Fibroblast of skin of left quadriceps (primary cell): ENCODE measurements around the gene TBL1X.
"Not testable (repeated sequence)": the region's sequence is repeated elsewhere in the genome, so short reads cannot be mapped to it uniquely, and the experiment has no call there.

ENCODE experiments used
- DNase-seq, 2 experiments: peaks; one replicate each; pipeline ENCODE4 v3.0.0-alpha.2; 2013; ENCODE audit warnings: low read depth in 2 of 2

The TBL1X gene

DNA sequence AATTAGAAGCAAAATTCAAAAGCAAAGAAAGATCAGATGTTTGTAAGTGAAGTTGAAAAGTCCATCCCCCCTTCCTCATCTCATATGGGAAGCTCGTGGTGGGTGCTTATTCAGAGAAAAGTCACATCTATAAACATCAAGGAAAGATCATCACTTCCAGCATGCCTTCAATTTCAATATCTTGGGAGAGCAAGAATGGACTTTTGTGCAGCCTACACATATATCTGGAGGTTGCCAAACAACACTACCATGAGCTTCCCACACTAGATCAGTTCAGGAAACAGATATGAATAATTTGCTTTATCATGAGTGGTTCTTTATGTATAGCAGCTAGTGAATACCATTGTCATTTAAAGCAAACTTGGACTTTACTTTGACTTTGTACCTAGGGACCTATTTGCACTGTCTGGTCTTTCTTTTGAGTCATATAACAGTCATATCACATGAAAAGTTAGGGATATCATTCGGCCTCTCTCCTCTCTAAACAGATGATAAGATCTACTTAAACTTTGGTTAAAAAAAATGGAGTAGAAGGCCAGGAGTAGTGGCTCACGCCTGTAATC lies 5.6 kb upstream of the TBL1X start:
- no peak for DNase-seq

DNA sequence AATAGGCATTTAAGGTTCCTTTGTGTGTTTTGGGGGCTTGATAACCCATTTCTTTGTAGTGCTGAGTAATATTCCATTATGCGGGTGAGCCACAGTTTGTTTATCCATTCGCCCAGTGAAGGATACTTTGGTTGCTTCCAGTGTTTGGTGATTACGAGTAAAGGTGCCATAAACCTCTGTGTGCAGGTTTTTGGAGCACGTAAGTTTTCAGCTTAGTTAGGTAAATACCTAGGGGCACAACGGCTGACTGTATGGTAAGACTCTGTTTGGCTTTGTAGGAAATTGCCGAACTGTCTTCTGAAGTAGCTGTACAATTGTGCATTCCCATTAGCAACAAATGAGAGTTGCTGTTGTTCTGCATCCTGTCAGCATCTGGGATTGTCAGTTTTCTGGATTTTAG lies 3.8 kb upstream of the TBL1X start:
- DNase-seq, result no peak

DNA sequence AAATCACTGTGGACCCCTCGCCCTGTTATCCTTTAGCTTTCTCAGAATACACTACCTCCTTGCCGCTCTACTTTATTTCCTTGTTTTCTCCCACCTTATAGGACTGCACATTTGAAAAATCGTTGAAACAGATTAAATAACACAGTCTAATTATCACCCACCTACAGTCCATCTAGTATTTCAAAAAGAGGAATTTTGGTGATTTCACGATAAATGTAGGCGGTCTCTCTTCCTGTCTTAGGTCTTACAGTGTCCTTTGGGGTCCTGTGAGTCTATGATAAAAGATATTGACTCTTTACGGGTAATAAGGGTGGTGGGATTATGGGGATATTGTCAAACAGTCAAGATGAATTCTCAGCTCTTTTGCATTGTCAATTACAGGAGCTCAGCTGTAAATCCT lies 2.4 kb upstream of the TBL1X start:
- no peak for DNase-seq

DNA sequence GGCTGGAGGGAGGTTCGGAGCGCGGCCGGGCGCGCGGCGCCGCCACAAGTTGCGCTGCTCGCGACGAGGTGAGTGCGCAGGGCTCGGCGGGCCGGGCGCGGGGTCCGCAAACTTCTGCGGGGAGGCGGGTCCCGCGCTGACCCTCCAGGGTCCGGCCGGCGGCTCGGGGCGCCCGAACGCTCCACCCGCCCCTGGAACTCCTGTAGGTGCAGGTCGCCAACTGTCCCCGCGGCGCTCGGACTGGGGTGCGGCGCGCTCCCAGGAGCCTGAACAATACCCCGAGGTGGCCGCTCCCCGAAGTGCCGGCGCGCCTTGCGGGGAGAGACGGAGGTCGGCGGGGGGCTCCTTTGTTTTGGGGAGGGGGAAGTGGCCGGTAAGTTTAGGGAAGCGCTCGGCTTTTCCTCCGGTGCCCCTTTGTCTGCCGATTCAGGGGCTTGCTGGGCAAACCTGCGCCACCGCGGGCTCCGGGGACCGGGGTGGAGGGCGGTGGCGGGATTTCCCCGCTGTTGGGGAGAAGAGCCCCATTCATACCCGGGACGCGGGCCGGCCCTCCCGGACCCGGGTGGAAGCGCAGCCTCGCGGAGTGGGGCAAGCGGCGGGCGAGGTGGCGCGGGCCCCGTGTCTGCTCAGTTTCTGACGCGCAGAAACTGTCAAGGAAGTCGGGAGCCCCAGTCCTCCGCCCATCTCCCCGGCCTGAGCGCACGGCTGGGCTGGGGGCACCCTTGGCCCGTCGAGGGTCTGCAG lies 694 bp downstream of the TBL1X start:
- DNase-seq, result no peak

DNA sequence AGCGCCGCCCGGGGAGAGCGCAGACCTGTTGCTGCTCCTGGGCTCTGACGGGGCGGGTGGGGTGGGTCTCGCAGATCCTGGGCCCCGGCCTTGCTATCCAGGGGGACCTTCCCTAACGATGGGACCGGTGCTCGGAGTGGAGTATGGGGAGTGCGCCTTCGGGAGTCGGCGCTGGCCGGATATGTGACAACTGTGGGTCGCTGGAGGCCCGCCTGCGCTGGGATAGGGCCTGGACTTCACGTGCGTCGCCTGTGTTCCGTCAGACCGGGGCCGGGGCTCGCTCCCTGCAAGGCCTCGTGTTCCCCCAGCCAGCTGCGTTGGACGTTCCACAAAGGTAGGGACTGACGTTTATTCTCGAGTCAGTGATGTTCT lies 1.3 kb downstream of the TBL1X start:
- DNase-seq, result no peak

DNA sequence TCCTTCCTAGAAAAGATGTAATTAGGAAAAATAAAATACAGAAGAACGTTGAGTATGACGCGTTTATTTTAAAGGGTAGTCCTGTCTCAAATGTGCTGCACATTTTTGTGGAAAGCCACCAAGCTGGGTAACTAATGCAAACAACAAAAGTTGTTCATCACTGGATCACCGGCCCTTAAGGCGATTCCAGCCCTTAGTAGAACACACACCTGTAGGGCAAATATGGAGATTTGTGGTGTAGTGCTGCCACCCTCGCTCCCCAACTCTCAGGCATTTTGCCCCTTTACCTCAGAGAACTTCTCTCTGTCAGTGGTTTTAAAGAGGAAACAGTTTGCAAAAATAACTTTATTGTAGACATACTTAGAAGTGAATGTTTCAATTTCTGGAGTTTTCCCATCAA lies 1.9 kb downstream of the TBL1X start:
- DNase-seq, result no peak

DNA sequence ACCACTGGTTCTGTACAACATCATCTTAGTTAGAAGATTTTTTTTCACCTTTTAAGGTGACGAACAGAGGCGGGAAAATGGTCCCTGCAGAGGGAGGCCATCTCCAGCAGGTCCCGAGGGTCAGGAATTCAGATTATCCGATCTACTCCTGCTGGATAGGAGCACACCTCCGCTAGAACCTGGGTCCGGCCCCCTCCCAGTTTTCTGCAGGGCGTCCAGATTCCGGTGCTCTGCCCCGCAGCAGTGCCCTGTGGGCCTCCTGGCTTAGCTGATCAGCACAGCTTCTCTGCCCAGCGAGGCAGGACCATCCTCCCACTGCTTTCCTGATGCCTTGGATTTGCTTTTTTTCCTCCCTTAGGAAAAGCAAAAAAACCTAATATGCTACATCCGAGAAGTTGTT lies 2.3 kb downstream of the TBL1X start:
- no peak for DNase-seq

DNA sequence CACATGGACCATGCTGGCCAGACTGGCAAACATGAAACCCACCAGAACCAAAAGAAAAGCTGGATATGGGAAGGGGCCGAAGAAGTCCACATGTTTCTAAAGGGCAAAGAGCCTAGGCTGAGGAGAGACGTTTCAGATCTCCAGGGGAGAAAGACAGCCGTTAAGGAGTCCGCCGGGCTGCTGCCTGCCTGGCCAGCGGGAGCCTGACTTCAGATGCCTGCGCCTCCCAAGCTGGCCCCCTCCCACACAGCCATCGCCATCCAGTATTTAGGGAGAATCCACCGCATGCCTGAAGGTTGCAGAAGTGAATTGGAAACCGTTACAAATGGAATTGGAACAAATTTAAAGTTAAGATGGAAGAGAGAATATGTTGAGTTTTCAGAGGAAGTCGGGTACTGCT lies 2.9 kb downstream of the TBL1X start:
- no peak for DNase-seq

DNA sequence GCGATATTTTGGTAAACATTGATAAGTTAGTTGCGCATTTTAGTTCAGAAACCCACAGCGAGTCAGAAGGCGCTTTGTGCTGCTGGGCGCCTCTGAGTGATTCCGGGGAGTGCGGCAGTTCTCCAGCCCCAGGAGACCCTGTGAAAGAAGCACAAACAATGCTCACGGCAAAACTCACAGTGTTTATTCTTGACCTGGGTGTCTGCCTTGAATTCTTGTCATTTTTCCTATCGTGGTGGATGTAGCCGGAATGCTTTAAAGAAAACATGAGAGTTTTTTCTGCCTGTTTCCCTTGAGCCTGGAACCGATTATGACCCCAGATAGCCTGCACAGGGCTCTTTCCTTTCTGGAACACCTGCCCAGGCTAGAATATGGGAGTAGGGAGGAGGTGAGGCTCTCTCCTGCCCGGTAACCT lies 6.7 kb downstream of the TBL1X start:
- no peak for DNase-seq

DNA sequence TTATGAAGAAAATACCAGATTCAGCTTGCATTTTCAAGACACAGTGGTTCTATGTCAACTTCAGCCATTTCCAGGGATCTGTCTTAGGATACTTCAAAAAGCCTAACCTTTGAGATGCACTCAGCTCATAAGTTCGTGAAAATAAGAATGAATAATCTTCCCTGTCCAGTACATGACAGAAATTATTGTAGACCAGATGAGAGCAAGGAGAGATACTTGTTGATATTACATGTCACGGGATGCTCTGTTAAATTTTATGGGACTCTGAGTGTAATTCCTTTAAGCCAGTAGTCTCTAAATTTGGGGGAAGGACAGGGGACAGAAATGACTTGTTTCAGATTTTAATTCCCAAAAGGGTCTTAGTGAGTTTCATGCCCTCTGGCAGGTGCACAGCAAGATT lies 8.8 kb downstream of the TBL1X start:
- no peak for DNase-seq

DNA sequence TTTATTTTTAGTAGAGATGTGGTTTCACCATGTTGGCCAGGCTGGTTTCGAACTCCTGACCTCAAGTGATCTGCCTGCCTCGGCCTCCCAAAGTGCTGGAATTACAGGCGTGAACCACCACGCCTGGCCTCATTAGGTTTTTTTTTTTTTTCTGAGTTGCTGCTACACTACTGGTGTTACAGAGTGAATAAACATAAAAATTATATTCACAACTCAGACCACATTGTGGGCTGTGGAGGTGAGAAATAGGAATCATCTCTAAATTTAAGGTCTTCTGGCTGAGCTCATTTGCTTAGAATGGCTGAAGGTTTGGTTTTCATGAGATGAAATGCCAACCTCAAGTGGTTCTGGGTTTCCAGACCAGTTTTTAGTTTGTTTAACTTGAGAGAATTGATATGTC lies 10.6 kb downstream of the TBL1X start:
- DNase-seq, result not testable (repeated sequence)

DNA sequence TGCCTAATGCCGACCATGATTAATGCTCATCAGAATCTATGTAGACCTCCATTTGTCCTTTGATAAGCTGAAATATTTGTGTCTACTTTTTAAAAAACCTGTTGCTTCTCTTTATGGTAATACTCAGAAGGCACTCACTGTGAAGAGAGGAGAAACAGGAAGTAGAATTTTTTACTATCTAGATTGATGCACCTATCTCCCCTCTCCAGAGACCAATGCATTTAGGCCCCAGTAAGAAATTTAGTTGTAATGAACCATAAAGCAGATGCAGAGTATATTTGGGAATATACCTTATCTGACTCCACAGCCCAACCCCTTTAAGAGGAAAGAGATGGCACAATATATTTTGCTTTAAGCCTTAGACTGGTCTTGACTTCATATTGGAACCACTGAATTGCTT lies 11.1 kb downstream of the TBL1X start:
- no peak for DNase-seq

DNA sequence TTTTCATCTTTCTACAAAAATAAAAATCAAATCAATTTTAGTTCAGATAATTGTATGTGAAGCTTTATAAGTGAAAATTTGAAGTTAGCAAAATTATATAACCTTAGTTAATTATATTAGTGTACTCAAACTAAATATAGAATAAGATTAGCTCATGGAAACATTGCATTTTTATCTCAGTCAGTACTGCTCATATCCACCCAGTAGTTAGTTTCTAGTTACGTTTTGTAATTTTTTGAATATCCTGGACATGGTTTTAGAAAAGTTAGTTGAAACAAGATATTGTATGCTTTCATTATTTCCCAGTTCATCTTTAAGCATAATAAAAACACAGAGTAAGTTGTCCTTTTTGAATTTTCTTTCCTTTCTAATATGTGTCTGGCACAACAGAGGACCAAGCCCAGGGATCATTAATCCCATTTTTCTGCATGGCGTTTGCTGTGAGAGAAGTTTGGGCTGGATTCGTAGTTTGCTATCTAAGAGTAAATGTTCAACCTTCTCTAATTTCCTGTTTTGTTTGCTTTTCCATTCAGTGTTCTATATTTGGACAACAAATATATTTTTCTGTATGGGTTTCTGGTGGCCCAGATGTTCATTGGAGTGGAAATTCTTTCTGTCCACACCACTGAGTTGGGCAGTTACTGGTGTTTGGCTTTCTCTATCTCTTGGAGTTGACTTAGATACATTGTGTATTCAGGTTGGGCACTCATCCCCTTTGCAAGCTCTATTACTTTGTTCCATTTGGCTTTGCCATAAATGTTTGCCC lies 12.1 kb downstream of the TBL1X start:
- DNase-seq, result no peak

DNA sequence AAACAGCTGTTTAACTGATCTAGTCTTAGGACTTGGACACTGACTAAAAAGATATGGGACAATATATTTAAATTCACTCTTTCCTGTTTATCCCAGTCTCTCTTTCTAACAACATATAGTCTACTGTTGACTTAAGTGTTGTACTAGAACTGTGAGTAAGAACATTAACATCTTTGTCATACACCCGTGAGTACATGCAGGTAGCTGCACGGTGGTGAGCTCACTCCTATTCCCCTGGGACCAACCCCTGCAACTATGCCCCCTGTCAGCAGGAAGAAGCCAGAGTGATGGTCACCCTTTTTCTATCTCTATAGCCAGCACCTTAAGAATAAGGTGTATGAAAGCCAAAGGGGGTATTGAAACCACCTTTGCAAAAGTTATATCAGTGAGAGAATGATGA lies 17.6 kb downstream of the TBL1X start:
- DNase-seq, result no peak

DNA sequence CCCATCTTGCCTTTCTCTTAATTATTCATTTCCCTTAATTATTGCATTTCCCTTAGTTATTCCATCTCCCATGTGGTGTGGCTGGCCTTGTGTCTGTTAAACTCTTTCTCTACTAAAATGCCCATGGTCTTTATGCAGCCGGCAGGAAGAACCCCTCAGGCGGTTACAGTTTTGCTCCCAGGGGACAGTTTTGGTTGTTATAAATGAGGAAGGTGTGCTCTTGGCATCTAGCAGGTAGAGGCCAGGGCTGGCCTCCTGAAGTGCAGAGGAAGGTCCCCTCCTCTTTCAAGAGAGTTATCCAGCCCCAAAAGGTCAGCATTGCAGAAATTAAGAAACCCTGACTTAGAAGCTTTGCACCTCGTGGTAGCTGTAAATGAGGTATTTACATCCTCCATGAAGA lies 18.0 kb downstream of the TBL1X start:
- DNase-seq, result no peak

DNA sequence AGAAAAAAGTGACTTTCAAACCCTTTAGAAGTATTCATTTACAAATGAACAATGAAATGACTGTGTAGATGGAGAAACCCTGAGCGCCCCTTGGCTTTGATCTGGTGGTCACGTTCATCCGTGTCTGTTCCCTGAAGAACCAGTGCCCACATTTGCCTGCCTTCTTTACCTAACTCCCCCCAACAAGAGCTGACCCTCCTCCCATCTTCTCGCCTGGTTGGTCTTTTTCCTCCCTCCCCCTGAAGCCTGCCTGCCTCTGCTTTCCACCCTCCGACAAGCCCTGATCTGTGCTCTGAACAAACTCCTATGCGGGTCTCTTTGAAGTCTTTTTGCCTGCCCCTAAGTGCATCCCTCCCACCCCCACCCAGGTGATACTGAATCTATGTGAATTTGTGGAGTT lies 18.5 kb downstream of the TBL1X start:
- DNase-seq, result no peak

DNA sequence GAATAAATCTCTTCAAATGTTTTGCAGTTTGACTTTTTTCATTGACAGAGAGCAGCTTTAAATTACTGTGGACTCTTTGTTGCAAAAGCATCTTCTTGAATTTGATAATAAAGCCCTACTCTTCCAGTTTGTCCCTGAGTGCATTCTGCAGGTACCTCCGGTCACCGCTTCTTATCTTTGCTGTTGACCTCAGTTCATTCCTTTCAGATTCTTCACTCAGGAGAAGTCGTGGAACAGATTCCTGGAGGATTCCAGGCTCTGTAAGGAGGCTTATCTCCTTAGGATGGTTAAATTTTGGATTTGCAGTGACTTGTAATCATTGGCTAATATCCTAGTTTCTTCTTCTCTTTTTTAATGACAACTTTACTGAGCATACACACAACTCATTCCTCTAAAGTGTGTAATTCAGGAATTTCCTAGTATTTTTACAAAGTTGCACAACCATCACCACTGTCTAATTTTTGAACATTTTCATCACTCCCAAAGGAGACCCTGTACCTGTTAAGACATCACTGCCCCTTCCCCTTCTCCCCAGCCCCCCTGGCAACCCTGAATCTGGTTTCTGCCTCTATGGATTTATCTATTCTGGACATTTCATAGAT lies 22.0 kb downstream of the TBL1X start:
- no peak for DNase-seq

DNA sequence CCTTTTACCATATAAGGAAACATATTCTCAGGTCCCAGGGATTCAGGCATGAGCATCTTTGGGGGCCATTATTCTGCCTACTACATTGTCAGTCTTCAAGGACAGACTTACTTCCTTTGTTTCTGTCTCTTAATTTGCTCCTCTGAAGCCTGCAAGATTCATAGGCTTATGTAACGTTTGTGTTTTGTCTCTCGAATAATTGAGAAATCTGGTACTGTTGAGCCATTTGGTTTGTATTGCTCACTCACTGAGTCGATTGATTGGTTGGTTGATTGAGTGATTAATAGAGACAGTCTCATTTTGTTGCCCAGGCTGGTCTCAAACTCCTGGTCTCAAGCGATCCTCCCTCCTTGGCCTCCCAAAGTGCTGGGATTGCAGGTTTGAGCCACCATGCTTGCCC lies 23.7 kb downstream of the TBL1X start:
- DNase-seq, result no peak

DNA sequence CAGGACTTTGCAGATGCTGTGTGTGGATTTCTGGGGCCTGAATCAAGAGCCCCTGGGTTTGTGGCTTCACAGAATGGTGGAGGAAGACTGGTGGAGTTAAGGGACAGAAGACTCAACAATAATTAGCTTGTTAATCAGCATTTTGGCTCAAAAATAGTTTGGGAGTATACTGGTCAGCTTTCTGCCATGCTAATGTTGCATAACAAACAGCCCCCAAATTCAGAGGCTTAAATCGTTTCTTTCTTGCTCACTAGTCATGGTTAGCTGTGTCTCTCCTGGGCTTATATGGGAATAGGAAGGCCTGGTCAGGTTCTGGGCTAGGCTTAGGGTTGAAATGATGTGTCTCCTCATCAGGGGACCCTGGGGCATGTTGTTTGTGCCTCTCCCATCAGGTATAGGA lies 24.4 kb downstream of the TBL1X start:
- DNase-seq, result no peak

DNA sequence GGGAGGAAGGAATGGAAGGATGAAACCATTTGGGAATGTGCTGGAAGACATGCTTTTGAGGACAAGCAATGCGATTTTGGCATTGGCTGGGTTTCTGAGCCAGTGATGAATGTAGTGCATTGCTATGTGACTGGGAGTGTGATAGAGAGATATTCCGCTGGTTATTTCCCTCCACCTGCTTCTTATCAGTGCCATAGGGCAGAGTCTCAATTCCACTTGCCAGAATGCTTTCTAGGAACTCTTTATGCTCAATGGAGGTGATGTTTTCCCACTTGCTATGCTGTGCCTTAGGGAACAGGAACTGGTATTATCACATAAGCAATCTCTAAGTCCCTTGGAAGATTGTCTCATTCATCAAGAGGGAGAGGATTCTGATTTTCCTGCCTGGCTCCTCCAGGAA lies 28.0 kb downstream of the TBL1X start:
- DNase-seq, result no peak

DNA sequence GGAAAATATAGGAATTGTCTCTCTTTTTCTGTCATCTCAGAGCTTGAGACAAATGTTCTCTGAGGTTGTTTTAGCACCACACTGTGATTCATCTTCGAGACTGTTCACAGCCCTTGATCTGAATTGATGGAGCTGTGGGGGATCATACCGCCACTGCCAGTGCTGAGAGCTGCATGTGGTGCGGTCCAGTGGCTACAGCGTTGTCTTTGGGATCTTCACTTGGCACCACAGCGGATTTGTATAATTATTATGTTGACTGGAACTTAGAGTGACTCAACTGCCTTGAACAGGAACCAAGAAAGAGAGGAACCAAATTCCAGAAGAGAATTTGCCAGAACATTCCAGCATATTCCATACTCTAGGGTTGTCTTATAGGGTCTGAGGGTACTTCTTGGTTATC lies 29.1 kb downstream of the TBL1X start:
- no peak for DNase-seq

DNA sequence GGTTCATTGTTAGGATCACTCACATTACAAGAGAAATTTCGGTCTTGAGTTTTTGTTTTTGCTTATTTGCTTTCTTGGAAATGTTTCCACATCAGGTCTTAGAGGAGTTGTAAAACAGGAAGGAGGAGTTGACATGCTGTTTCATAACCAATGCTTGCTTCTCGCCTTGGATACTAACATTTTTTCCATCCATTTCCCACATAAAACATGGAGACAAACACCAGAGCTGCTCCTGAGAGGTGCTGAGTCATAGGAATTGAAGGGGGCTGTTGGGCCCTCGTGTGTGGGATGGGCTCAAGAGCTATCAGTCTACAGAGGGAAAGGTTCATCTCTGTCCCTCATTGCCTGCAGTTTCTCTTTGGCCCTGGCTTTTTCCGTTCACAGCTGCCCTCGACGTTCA lies 29.9 kb downstream of the TBL1X start:
- DNase-seq, result peak; percentile 29 to 37

DNA sequence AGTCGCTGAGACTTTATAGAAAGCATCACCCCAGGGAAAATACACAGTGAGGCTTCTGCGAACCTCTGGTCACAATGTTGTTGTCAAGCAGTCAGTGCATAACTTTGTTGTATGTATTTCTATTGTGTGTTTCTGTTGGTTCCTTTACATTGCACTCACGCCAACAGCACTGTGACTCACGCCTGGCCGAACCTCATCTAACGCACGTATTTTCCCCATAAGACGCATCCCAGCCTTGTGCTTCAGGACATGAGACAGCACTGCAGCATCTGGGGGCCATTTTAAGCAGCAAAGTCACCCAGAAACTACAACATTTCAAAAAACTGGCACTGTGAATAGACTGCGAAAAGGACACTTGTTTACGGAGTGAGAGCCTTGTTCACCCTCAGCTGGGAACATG lies 30.6 kb downstream of the TBL1X start:
- no peak for DNase-seq
